GM19240 (cell line): Measurements from ENCODE around the gene BBS12.

ENCODE experiments used
- DNase-seq: peaks from one replicate; pipeline ENCODE4 v3.0.0; 2011; ENCODE audit warnings: low spot score; ENCODE audit not compliant: insufficient read length

BBS12 gene

DNA sequence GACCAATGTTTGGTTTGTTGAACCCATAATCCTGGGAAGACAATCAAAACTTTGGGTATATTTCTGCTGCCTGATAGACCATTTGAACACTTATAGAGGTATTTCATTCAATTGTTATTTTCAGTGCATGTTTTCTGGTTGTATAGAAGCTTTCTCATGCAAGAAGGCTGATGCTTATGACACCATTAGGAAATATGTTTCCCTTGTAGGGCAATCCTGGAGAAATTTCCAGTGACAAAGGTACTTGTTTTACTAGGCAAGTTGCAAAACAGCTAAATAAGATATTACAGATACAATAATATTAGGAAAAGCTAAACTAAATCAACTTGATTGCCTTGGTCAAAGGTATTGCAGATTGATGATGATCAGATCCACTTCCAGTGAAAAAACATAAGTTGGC is 61.3 kb downstream of the BBS12 start:
- DNase-seq: no peak
